HG03066 (cell line): ENCODE measurements around the gene CASS4.

Source experiments
- ATAC-seq: cut with Tn5 transposase; IDR thresholded peaks from one replicate; pipeline ENCODE4 v1.9.1; 2021; ENCODE audit warnings: low read depth; ENCODE audit not compliant: unreplicated experiment

CASS4 gene

GRCh38 chr20:56422076-56422823 lies 10.2 kb downstream of the CASS4 start:
- ATAC-seq, result no peak

- no peak for ATAC-seq
These were observed 10.7 kb downstream of the CASS4 start for GRCh38 chr20:56422824-56423189.

GRCh38 chr20:56423211-56423610 lies 11.2 kb downstream of the CASS4 start:
- ATAC-seq, result no peak

GRCh38 chr20:56423886-56424285 lies 11.8 kb downstream of the CASS4 start:
- ATAC-seq, result no peak

GRCh38 chr20:56424931-56425330 lies 12.9 kb downstream of the CASS4 start:
- no peak for ATAC-seq

GRCh38 chr20:56426026-56426425 lies 14.0 kb downstream of the CASS4 start:
- no peak for ATAC-seq

GRCh38 chr20:56426926-56427325 lies 14.9 kb downstream of the CASS4 start:
- no peak for ATAC-seq

GRCh38 chr20:56427797-56428196 lies 15.7 kb downstream of the CASS4 start:
- ATAC-seq, result no peak

- ATAC-seq, result no peak
These were observed 16.4 kb downstream of the CASS4 start for GRCh38 chr20:56428410-56428809.

GRCh38 chr20:56428881-56429280 lies 16.8 kb downstream of the CASS4 start:
- no peak for ATAC-seq

GRCh38 chr20:56429502-56429901 lies 17.4 kb downstream of the CASS4 start:
- no peak for ATAC-seq

GRCh38 chr20:56429941-56430340 lies 17.9 kb downstream of the CASS4 start:
- ATAC-seq, result no peak

GRCh38 chr20:56430461-56430860 lies 18.4 kb downstream of the CASS4 start:
- no peak for ATAC-seq

GRCh38 chr20:56430957-56431356 lies 18.9 kb downstream of the CASS4 start:
- no peak for ATAC-seq

- no peak for ATAC-seq
These were observed 19.4 kb downstream of the CASS4 start for GRCh38 chr20:56431471-56431870.

- ATAC-seq, result no peak
These were observed 21.3 kb downstream of the CASS4 start for GRCh38 chr20:56433221-56433879.

GRCh38 chr20:56433880-56434255 lies 21.8 kb downstream of the CASS4 start:
- ATAC-seq, result no peak

GRCh38 chr20:56437196-56437960 lies 25.3 kb downstream of the CASS4 start:
- ATAC-seq, result no peak

GRCh38 chr20:56438284-56438683 lies 26.2 kb downstream of the CASS4 start:
- ATAC-seq, result no peak

- no peak for ATAC-seq
These were observed 27.8 kb downstream of the CASS4 start for GRCh38 chr20:56439771-56440291.

- ATAC-seq, result no peak
These were observed 28.4 kb downstream of the CASS4 start for GRCh38 chr20:56440346-56441007.
